K562 (cell line): Measurements from ENCODE around the gene INCENP. TPM values are rescaled to one million over a fixed set of nuclear protein-coding genes. Genes with fewer than 3 reads are reported as not detected.

Experiments used
- ADNP ChIP-seq: fragments of 200-800 bp; sonication (Bioruptor generic); IDR thresholded peaks from 2 replicates; pipeline ENCODE4 v1.6.1; 2016; ENCODE audit warnings: missing genetic modification characterization, missing compliant biosample characterization
- ARHGAP35 ChIP-seq: fragments of 450-650 bp; IDR thresholded peaks from 2 replicates; pipeline ENCODE4 v1.6.1; 2018; ENCODE audit not compliant: partially characterized antibody
- ARID1B ChIP-seq: fragments of 450-650 bp; IDR thresholded peaks from 2 replicates; pipeline ENCODE4 v1.6.1; 2016; ENCODE audit warnings: antibody characterized with exemption, mild to moderate bottlenecking, inconsistent platforms
- BRCA1 ChIP-seq, 2 experiments: fragments of 450-650 bp in 1 of 2; sonication (generic) in 1 of 2; formaldehyde crosslinking in 1 of 2; IDR thresholded peaks; 2 replicates each; pipeline versions ENCODE4 v1.5.0 to v1.6.1; 2017 to 2020; ENCODE audit warnings: mild to moderate bottlenecking in 1 of 2, missing genetic modification reagents in 1 of 2
- COPS2 ChIP-seq: fragments of 450-650 bp; conservative IDR thresholded peaks from 2 replicates; pipeline ENCODE4 v1.6.1; 2016; ENCODE audit warnings: mild to moderate bottlenecking, moderate library complexity
- GATA2 ChIP-seq: sonication (generic); formaldehyde crosslinking; IDR thresholded peaks from 2 replicates; pipeline ENCODE4 v1.4.0; 2020; ENCODE audit warnings: mild to moderate bottlenecking, missing genetic modification reagents
- JUND ChIP-seq, 2 experiments: IDR thresholded peaks; 2 replicates in 1 of 2; 3 replicates in 1 of 2; pipeline ENCODE4 v1.6.1; 2011; ENCODE audit warnings: borderline replicate concordance in 2 of 2, low read depth in 2 of 2, low read length in 2 of 2, improper control_type of control experiment in 1 of 2, missing biosample characterization in 1 of 2, missing genetic modification characterization in 1 of 2, missing genetic modification reagents in 1 of 2
- KAT8 ChIP-seq: fragments of 450-650 bp; IDR thresholded peaks from 2 replicates; pipeline ENCODE4 v1.6.1; 2016; ENCODE audit warnings: low read depth, mild to moderate bottlenecking
- MBD2 ChIP-seq: sonication (generic); IDR thresholded peaks from 2 replicates; pipeline ENCODE4 v1.6.1; 2016; ENCODE audit warnings: low read depth, borderline replicate concordance
- NR2C1 ChIP-seq, 2 experiments: fragments of 450-650 bp; IDR thresholded peaks; 2 replicates each; pipeline ENCODE4 v1.6.1; 2017; ENCODE audit warnings: mild to moderate bottlenecking in 2 of 2, antibody characterized with exemption in 1 of 2, inconsistent platforms in 1 of 2, missing compliant biosample characterization in 1 of 2, missing genetic modification characterization in 1 of 2
- RBM22 ChIP-seq: fragments of 200-400 bp; formaldehyde crosslinking; IDR thresholded peaks from 2 replicates; pipeline ENCODE4 v1.6.1; 2018; ENCODE audit warnings: low read length, low read depth; ENCODE audit not compliant: poor library complexity, severe bottlenecking
- TAF7 ChIP-seq: fragments of 450-650 bp; IDR thresholded peaks from 2 replicates; pipeline ENCODE4 v1.6.1; 2016; ENCODE audit warnings: missing genetic modification characterization, missing compliant biosample characterization
- ZNF589 ChIP-seq: fragments of 200-800 bp; sonication (Bioruptor generic); IDR thresholded peaks from 2 replicates; pipeline ENCODE4 v1.6.1; 2016; ENCODE audit warnings: low read depth, missing genetic modification characterization, missing compliant biosample characterization
- polyA plus RNA-seq, 8 experiments: library from polyadenylated mRNA; depleted of rRNA in 4 of 8; stranded (reverse) in 5 of 8; unstranded in 3 of 8; fragments of >200 nt; fragmentation: Nextera tagmentation in 2 of 8; fragmentation: Illumina TruSeq in 1 of 8; extraction: Ambion mirVana in 2 of 8; extraction: Trizol in 1 of 8; gene quantifications; 2 replicates each; pipeline versions ENCODE4 v1.2.1 to v1.2.3, GENCODE V29; 2011 to 2014; ENCODE audit warnings: inconsistent platforms in 1 of 8, missing spikeins in 1 of 8
- total RNA-seq, 7 experiments: library from RNA; depleted of rRNA in 6 of 7; stranded (reverse); fragments of >200 nt in 6 of 7; fragmentation: Illumina TruSeq in 2 of 7; extraction: Trizol in 2 of 7; gene quantifications; 2 replicates each; pipeline versions ENCODE4 v1.2.1 to v1.2.3, GENCODE V29; 2011 to 2021; ENCODE audit warnings: low replicate concordance in 1 of 7
- TF ChIP-seq, protein P1 (sequence below): sonication (generic); formaldehyde crosslinking; IDR thresholded peaks from 2 replicates; pipeline ENCODE4 v1.8.0; 2022; ENCODE audit warnings: mild to moderate bottlenecking, missing genetic modification reagents
- TF ChIP-seq, protein P2 (sequence below): fragments of 450-650 bp; conservative IDR thresholded peaks from 2 replicates; pipeline ENCODE4 v1.6.1; 2016; ENCODE audit warnings: missing genetic modification characterization, low read depth, mild to moderate bottlenecking, control low read depth, missing compliant biosample characterization
- TF ChIP-seq, protein P3 (sequence below): IDR thresholded peaks from 2 replicates; pipeline ENCODE4 v1.6.1; 2011; ENCODE audit not compliant: insufficient read length; ENCODE audit errors: extremely low read depth
- TF ChIP-seq, protein P4 (sequence below), 2 experiments: IDR thresholded peaks; 2 replicates each; pipeline ENCODE4 v1.6.1; 2011; ENCODE audit warnings: borderline replicate concordance in 1 of 2, control low read depth in 1 of 2, low read depth in 1 of 2, low read length in 1 of 2, mild to moderate bottlenecking in 1 of 2, mixed read lengths in 1 of 2, moderate library complexity in 1 of 2; ENCODE audit not compliant: insufficient read depth in 1 of 2, insufficient read length in 1 of 2, poor library complexity in 1 of 2, severe bottlenecking in 1 of 2; ENCODE audit errors: extremely low read depth in 1 of 2
- TF ChIP-seq, protein P5 (sequence below): IDR thresholded peaks from 2 replicates; pipeline ENCODE4 v1.6.1; 2016; ENCODE audit warnings: missing genetic modification characterization, missing compliant biosample characterization

Gene INCENP
- total and polyA plus RNA-seq, 9 of the 15 experiments (the other 6 are each of a cell fraction or from before 2014, with no cell fraction given) = 1.1 to 97.9 (median 28.2) TPM

DNA sequence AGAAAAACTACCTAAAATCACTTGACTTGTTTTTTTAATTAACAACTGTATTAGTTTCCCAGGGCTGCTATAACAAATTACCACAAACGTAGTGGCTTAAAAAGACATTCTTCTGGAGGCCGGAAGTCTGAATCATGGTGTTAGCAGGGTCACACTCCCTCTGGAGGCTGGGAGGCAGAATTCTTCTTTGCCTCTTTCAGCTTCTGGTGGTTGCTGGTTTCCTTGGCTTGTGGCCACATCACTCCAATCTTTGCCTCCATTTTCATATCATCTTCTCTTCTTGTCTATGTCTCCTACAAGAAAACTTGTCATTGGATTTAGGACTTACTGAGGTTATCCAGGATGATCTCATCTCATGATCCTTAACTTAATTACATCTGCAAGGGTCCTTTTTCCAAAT, 7.4 kb upstream of the INCENP start (continued):
- TF ChIP-seq, protein P1, sequence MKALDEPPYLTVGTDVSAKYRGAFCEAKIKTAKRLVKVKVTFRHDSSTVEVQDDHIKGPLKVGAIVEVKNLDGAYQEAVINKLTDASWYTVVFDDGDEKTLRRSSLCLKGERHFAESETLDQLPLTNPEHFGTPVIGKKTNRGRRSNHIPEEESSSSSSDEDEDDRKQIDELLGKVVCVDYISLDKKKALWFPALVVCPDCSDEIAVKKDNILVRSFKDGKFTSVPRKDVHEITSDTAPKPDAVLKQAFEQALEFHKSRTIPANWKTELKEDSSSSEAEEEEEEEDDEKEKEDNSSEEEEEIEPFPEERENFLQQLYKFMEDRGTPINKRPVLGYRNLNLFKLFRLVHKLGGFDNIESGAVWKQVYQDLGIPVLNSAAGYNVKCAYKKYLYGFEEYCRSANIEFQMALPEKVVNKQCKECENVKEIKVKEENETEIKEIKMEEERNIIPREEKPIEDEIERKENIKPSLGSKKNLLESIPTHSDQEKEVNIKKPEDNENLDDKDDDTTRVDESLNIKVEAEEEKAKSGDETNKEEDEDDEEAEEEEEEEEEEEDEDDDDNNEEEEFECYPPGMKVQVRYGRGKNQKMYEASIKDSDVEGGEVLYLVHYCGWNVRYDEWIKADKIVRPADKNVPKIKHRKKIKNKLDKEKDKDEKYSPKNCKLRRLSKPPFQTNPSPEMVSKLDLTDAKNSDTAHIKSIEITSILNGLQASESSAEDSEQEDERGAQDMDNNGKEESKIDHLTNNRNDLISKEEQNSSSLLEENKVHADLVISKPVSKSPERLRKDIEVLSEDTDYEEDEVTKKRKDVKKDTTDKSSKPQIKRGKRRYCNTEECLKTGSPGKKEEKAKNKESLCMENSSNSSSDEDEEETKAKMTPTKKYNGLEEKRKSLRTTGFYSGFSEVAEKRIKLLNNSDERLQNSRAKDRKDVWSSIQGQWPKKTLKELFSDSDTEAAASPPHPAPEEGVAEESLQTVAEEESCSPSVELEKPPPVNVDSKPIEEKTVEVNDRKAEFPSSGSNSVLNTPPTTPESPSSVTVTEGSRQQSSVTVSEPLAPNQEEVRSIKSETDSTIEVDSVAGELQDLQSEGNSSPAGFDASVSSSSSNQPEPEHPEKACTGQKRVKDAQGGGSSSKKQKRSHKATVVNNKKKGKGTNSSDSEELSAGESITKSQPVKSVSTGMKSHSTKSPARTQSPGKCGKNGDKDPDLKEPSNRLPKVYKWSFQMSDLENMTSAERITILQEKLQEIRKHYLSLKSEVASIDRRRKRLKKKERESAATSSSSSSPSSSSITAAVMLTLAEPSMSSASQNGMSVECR (CRISPR knock-in tag) = no peak
- TF ChIP-seq TAF7 (tag) (no peak), ZNF589 (CRISPR knock-in tag) (no peak), GATA2 (no peak), BRCA1 (IDR thresholded peaks at IDR 0.05) (no peak), BRCA1 (CRISPR knock-in tag; IDR thresholded peaks at IDR 0.05) (no peak), COPS2 (no peak), KAT8 (no peak), MBD2 (no peak), ADNP (tag) (0 out of 2 replicates have a peak, but pooled peaks have one; percentile 43), RBM22 (no peak), ARHGAP35 (no peak), NR2C1 (IDR thresholded peaks at IDR 0.05) (no peak), NR2C1 (tag; IDR thresholded peaks at IDR 0.05) (no peak), JUND (IDR thresholded peaks at IDR 0.05; ENCODE audit: borderline replicate concordance, low read depth, low read length) (no peak), JUND (tag; IDR thresholded peaks at IDR 0.05; ENCODE audit: borderline replicate concordance, low read depth, low read length) (no peak), ARID1B (no peak)
- TF ChIP-seq, protein P2, sequence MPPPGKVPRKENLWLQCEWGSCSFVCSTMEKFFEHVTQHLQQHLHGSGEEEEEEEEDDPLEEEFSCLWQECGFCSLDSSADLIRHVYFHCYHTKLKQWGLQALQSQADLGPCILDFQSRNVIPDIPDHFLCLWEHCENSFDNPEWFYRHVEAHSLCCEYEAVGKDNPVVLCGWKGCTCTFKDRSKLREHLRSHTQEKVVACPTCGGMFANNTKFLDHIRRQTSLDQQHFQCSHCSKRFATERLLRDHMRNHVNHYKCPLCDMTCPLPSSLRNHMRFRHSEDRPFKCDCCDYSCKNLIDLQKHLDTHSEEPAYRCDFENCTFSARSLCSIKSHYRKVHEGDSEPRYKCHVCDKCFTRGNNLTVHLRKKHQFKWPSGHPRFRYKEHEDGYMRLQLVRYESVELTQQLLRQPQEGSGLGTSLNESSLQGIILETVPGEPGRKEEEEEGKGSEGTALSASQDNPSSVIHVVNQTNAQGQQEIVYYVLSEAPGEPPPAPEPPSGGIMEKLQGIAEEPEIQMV (tag) = no peak
- TF ChIP-seq, protein P3, sequence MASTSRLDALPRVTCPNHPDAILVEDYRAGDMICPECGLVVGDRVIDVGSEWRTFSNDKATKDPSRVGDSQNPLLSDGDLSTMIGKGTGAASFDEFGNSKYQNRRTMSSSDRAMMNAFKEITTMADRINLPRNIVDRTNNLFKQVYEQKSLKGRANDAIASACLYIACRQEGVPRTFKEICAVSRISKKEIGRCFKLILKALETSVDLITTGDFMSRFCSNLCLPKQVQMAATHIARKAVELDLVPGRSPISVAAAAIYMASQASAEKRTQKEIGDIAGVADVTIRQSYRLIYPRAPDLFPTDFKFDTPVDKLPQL = no peak
- TF ChIP-seq, protein P4, sequence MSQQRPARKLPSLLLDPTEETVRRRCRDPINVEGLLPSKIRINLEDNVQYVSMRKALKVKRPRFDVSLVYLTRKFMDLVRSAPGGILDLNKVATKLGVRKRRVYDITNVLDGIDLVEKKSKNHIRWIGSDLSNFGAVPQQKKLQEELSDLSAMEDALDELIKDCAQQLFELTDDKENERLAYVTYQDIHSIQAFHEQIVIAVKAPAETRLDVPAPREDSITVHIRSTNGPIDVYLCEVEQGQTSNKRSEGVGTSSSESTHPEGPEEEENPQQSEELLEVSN (IDR thresholded peaks at IDR 0.05; ENCODE audit: borderline replicate concordance in 1 of 2, extremely low read depth in 1 of 2, insufficient read depth in 1 of 2, insufficient read length in 1 of 2, low read depth in 1 of 2, low read length in 1 of 2, poor library complexity in 1 of 2, severe bottlenecking in 1 of 2) = no peak
- TF ChIP-seq, protein P5, sequence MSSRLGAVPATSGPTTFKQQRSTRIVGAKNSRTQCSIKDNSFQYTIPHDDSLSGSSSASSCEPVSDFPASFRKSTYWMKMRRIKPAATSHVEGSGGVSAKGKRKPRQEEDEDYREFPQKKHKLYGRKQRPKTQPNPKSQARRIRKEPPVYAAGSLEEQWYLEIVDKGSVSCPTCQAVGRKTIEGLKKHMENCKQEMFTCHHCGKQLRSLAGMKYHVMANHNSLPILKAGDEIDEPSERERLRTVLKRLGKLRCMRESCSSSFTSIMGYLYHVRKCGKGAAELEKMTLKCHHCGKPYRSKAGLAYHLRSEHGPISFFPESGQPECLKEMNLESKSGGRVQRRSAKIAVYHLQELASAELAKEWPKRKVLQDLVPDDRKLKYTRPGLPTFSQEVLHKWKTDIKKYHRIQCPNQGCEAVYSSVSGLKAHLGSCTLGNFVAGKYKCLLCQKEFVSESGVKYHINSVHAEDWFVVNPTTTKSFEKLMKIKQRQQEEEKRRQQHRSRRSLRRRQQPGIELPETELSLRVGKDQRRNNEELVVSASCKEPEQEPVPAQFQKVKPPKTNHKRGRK (tag) = no peak
